ENCODE results near the gene TCERG1L. TPM values are rescaled to one million over a fixed set of nuclear protein-coding genes. Genes with fewer than 3 reads are reported as not detected.

TCERG1L gene
- total RNA-seq, 2 donors from 2014 or later = 1.6 to 4.5 TPM

DNA sequence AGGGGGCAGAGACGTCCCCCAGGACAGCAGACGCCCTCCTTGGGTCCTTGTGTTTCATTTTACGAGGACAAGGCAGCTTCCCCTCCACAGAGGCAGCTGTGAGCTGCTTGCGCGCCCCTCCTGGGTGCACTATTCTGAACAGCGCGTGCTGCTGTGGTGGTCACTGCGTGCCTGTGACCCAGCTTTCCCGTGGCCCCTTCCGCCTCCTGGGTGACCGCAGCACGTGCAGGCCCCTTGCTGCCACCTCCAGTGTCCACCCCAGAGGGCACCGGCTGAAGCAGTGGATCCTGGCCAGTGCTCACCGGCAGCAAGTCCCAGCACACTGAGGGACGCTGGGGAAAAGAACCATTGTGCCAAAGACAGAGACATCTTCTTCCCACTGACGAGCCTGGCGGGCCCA lies 81.4 kb downstream of the TCERG1L start:
- Histone ChIP-seq H3K9me3 (ENCODE audit: control insufficient read depth, low read length) (peaks cover 7% of the 10 kb centered on the region), H3K36me3 (ENCODE audit: control insufficient read depth, insufficient read depth, low read length) (no peaks in the 10 kb centered on the region), H3K4me1 (ENCODE audit: control insufficient read depth, insufficient read depth, low read length) (no peaks in the 10 kb centered on the region), H3K27ac (ENCODE audit: low read depth, low read length) (no peak overlapping the region), H3K9ac (ENCODE audit: extremely low read depth, low read length, poor library complexity, severe bottlenecking) (no peak overlapping the region), H3K4me3 (ENCODE audit: low read length) (no peak overlapping the region), H3K27me3 (ENCODE audit: control insufficient read depth, insufficient read depth, low read length, poor library complexity, severe bottlenecking) (no peaks in the 10 kb centered on the region)
- DNase-seq = no peak
- no peak overlapping the region for H3K27ac Mint-ChIP-seq
- H3K36me3 Mint-ChIP-seq (ENCODE audit: low read depth) = no peaks in the 10 kb centered on the region
- 89 to 92% methylated on average over 11 to 17 of the region's 17 CpGs for WGBS, 2 experiments (ENCODE audit: insufficient coverage in 1 of 2, insufficient read length in 1 of 2)
- TF ChIP-seq, protein P1, sequence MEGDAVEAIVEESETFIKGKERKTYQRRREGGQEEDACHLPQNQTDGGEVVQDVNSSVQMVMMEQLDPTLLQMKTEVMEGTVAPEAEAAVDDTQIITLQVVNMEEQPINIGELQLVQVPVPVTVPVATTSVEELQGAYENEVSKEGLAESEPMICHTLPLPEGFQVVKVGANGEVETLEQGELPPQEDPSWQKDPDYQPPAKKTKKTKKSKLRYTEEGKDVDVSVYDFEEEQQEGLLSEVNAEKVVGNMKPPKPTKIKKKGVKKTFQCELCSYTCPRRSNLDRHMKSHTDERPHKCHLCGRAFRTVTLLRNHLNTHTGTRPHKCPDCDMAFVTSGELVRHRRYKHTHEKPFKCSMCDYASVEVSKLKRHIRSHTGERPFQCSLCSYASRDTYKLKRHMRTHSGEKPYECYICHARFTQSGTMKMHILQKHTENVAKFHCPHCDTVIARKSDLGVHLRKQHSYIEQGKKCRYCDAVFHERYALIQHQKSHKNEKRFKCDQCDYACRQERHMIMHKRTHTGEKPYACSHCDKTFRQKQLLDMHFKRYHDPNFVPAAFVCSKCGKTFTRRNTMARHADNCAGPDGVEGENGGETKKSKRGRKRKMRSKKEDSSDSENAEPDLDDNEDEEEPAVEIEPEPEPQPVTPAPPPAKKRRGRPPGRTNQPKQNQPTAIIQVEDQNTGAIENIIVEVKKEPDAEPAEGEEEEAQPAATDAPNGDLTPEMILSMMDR (conservative IDR thresholded peaks at IDR 0.05) = no peak
- H3K4me1 Mint-ChIP-seq = no peaks in the 10 kb centered on the region
- H3K9me3 Mint-ChIP-seq = peaks cover 7% of the 10 kb centered on the region
- H3K4me3 Mint-ChIP-seq = no peak overlapping the region
- H3K27me3 Mint-ChIP-seq (ENCODE audit: insufficient read depth) = no peaks in the 10 kb centered on the region

DNA sequence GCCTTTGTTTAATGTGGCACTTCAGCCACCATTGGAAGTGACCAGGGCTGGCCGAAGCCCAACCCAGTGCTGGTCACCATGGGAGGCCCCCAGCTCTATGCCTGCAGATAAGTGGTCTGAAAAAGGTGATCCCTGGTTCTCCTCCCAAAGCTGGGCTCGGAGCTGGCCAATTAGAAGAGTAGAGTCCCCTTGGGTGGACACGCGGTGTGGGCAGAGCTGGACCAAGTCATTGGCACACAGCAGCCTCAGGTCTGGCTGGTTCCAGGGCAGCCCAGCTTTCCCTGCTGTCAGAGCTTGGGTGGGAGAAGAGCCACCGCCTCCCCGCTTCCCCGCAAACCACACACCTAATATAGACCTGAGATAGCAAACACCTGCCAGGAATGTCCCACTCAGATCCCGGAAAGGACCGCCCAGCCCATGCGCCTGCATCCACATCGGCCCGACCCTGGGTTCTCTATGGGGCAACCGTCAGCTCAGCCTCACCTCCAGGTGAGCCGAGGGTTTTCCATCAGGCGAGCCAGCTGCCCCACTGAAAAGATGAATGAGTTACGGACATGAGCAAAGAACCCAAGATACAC lies 84.3 kb downstream of the TCERG1L start:
- Histone ChIP-seq H3K4me3 (ENCODE audit: low read length) (no peak overlapping the region), H3K27me3 (ENCODE audit: control insufficient read depth, insufficient read depth, low read length, poor library complexity, severe bottlenecking) (no peaks in the 10 kb centered on the region), H3K27ac (ENCODE audit: low read depth, low read length) (no peak overlapping the region), H3K9me3 (ENCODE audit: control insufficient read depth, low read length) (no peaks in the 10 kb centered on the region), H3K4me1 (ENCODE audit: control insufficient read depth, insufficient read depth, low read length) (no peaks in the 10 kb centered on the region), H3K9ac (ENCODE audit: extremely low read depth, low read length, poor library complexity, severe bottlenecking) (no peak overlapping the region), H3K36me3 (ENCODE audit: control insufficient read depth, insufficient read depth, low read length) (no peaks in the 10 kb centered on the region)
- TF ChIP-seq, protein P1 (conservative IDR thresholded peaks at IDR 0.05) = no peak
- no peaks in the 10 kb centered on the region for H3K4me1 Mint-ChIP-seq
- 92 to 98% methylated on average over 10 to 16 of the region's 16 CpGs for WGBS, 2 experiments (ENCODE audit: insufficient coverage in 1 of 2, insufficient read length in 1 of 2)
- no peaks in the 10 kb centered on the region for H3K36me3 Mint-ChIP-seq (ENCODE audit: low read depth)
- no peaks in the 10 kb centered on the region for H3K9me3 Mint-ChIP-seq
- H3K27ac Mint-ChIP-seq = no peak overlapping the region
- H3K27me3 Mint-ChIP-seq (ENCODE audit: insufficient read depth) = no peaks in the 10 kb centered on the region
- no peak overlapping the region for H3K4me3 Mint-ChIP-seq
- DNase-seq = no peak

DNA sequence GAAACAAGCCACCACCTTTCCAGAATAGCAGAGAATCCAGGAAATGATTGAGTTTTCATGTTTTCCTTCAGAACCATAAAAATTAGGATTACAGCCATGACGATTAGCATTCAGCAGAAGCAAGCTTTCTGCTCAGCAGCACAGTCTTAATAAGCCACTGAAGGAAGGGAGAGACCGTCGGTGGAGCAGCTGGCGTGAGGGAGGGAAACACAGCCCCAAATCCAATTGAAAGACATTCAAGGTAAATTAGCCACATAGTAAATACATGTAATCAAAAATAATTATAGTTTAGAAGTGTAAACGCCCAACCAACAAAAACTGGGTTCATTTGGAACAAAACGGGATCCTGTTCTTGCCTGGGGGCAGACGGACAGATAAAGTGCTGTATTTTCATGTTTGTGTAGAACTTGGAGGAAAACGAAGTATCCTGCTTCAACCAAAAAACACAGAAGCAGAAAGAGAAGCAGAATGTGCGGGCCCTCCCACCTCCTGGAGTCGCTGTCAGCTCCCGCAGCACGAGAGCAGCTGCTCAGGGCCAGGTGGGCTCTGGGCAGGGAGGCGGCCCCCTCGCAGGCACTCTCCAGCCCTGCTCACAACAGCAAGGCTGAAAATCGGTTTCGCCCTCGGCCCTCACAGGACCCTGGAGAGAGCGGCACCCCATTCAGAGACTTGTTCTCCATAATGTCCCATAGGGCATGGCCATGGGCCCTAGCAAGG lies 84.9 kb downstream of the TCERG1L start:
- Mint-ChIP-seq H3K36me3 (ENCODE audit: low read depth) (no peaks in the 10 kb centered on the region), H3K27ac (no peak overlapping the region), H3K4me1 (no peaks in the 10 kb centered on the region), H3K27me3 (ENCODE audit: insufficient read depth) (no peaks in the 10 kb centered on the region), H3K9me3 (no peaks in the 10 kb centered on the region), H3K4me3 (no peak overlapping the region)
- Histone ChIP-seq H3K4me3 (ENCODE audit: low read length) (no peak overlapping the region), H3K27me3 (ENCODE audit: control insufficient read depth, insufficient read depth, low read length, poor library complexity, severe bottlenecking) (no peaks in the 10 kb centered on the region), H3K4me1 (ENCODE audit: control insufficient read depth, insufficient read depth, low read length) (no peaks in the 10 kb centered on the region), H3K27ac (ENCODE audit: low read depth, low read length) (no peak overlapping the region), H3K9me3 (ENCODE audit: control insufficient read depth, low read length) (no peaks in the 10 kb centered on the region), H3K36me3 (ENCODE audit: control insufficient read depth, insufficient read depth, low read length) (no peaks in the 10 kb centered on the region), H3K9ac (ENCODE audit: extremely low read depth, low read length, poor library complexity, severe bottlenecking) (no peak overlapping the region)
- WGBS, 2 experiments (ENCODE audit: insufficient coverage in 1 of 2, insufficient read length in 1 of 2) = 86 to 93% methylated on average over 11 to 18 of the region's 18 CpGs
- TF ChIP-seq, protein P1 (conservative IDR thresholded peaks at IDR 0.05) = no peak
- DNase-seq = no peak

Measured in endodermal cell (in vitro differentiated cells).